Measurements from ENCODE around the gene CHST5.

DNA sequence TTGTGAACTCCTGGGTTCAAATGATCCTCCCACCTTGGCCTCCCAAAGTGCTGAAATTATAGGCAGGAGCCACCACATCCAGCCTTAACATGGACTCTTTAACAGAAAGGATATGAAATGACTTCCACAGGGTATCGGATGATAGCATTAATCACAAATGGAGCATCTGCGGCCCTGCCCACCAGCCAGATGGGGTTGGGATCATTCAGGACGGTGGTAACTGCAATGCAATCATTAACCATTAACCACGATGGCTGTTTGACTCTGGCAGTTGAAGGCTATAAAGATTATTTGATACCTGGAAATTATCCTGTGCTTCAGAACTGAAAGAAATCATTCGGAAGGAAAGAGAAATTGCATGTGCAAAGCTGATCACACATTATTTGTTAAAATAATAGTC lies 5.3 kb upstream of the CHST5 start:
- TF ChIP-seq EZH2phosphoT487 (IDR thresholded peaks at IDR 0.05; ENCODE audit: borderline replicate concordance, low read depth) = no peak
- TF ChIP-seq MXI1 (IDR thresholded peaks at IDR 0.05; ENCODE audit: low read depth, low read length) = no peak
- TF ChIP-seq, protein P1, sequence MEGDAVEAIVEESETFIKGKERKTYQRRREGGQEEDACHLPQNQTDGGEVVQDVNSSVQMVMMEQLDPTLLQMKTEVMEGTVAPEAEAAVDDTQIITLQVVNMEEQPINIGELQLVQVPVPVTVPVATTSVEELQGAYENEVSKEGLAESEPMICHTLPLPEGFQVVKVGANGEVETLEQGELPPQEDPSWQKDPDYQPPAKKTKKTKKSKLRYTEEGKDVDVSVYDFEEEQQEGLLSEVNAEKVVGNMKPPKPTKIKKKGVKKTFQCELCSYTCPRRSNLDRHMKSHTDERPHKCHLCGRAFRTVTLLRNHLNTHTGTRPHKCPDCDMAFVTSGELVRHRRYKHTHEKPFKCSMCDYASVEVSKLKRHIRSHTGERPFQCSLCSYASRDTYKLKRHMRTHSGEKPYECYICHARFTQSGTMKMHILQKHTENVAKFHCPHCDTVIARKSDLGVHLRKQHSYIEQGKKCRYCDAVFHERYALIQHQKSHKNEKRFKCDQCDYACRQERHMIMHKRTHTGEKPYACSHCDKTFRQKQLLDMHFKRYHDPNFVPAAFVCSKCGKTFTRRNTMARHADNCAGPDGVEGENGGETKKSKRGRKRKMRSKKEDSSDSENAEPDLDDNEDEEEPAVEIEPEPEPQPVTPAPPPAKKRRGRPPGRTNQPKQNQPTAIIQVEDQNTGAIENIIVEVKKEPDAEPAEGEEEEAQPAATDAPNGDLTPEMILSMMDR (IDR thresholded peaks at IDR 0.05) = no peak
- TF ChIP-seq POLR2AphosphoS5 (IDR thresholded peaks at IDR 0.05; ENCODE audit: low read depth, low read length) = no peak
- no peak for TF ChIP-seq ELF1 (IDR thresholded peaks at IDR 0.05)
- TF ChIP-seq GABPA (IDR thresholded peaks at IDR 0.05; ENCODE audit: low read depth) = no peak
- TF ChIP-seq, protein P2, sequence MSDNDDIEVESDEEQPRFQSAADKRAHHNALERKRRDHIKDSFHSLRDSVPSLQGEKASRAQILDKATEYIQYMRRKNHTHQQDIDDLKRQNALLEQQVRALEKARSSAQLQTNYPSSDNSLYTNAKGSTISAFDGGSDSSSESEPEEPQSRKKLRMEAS (IDR thresholded peaks at IDR 0.05; ENCODE audit: low read depth) = no peak
- no peak for TF ChIP-seq FOXM1 (IDR thresholded peaks at IDR 0.05; ENCODE audit: low read depth)
- no peak for TF ChIP-seq RFX5 (IDR thresholded peaks at IDR 0.05; ENCODE audit: low read length)

Data from SK-N-SH (cell line).